ENCODE data around the gene HOXA13.

HOXA13 gene

GRCh38 chr7:27173956-27174873 is 25.7 kb downstream of the HOXA13 start, which contains the start of gene HOXA10:
TSS of gene HOXA10 (minus strand) at chr7:27174320. CDS start at chr7:27174306, 14 bp downstream.
- no peaks in the 10 kb centered on the region for H3K36me3 ChIP-seq (ENCODE audit: insufficient read depth, low read depth, low read length)
- H3K27ac ChIP-seq (ENCODE audit: low read length): no peak within 1 kb of the TSS
- peaks cover 100% of the 10 kb centered on the region for H3K27me3 ChIP-seq (ENCODE audit: insufficient read depth, low read length)
- no peak within 1 kb of the TSS for H3K4me3 ChIP-seq (ENCODE audit: low read length)
- H3K9me3 ChIP-seq (ENCODE audit: insufficient read depth, low read depth, low read length): peaks cover 16% of the 10 kb centered on the region
- H3K9ac ChIP-seq (ENCODE audit: low read depth, low read length): no peak within 1 kb of the TSS
- no peaks in the 10 kb centered on the region for H3K4me1 ChIP-seq (ENCODE audit: insufficient read depth, low read length)

- no peaks in the 10 kb centered on the region for H3K36me3 ChIP-seq (ENCODE audit: insufficient read depth, low read depth, low read length)
- H3K27ac ChIP-seq (ENCODE audit: low read length): no peak overlapping the region
- H3K9me3 ChIP-seq (ENCODE audit: insufficient read depth, low read depth, low read length): peaks cover 16% of the 10 kb centered on the region
- no peaks in the 10 kb centered on the region for H3K4me1 ChIP-seq (ENCODE audit: insufficient read depth, low read length)
- H3K4me3 ChIP-seq (ENCODE audit: low read length): no peak overlapping the region
- H3K9ac ChIP-seq (ENCODE audit: low read depth, low read length): no peak overlapping the region
- H3K27me3 ChIP-seq (ENCODE audit: insufficient read depth, low read length): peaks cover 100% of the 10 kb centered on the region
These were observed 26.4 kb downstream of the HOXA13 start for GRCh38 chr7:27173511-27173955.

- Histone ChIP-seq H3K4me3 (ENCODE audit: low read length) (no peak overlapping the region), H3K9ac (ENCODE audit: low read depth, low read length) (no peak overlapping the region), H3K27me3 (ENCODE audit: insufficient read depth, low read length) (peaks cover 100% of the 10 kb centered on the region), H3K9me3 (ENCODE audit: insufficient read depth, low read depth, low read length) (peaks cover 18% of the 10 kb centered on the region), H3K36me3 (ENCODE audit: insufficient read depth, low read depth, low read length) (no peaks in the 10 kb centered on the region), H3K4me1 (ENCODE audit: insufficient read depth, low read length) (no peaks in the 10 kb centered on the region), H3K27ac (ENCODE audit: low read length) (no peak overlapping the region)
These were observed 26.9 kb downstream of the HOXA13 start for GRCh38 chr7:27172823-27173510.

GRCh38 chr7:27172315-27172774 is 27.5 kb downstream of the HOXA13 start:
- H3K9ac ChIP-seq (ENCODE audit: low read depth, low read length): no peak overlapping the region
- H3K9me3 ChIP-seq (ENCODE audit: insufficient read depth, low read depth, low read length): peaks cover 22% of the 10 kb centered on the region
- no peak overlapping the region for H3K27ac ChIP-seq (ENCODE audit: low read length)
- no peaks in the 10 kb centered on the region for H3K4me1 ChIP-seq (ENCODE audit: insufficient read depth, low read length)
- H3K27me3 ChIP-seq (ENCODE audit: insufficient read depth, low read length): peaks cover 100% of the 10 kb centered on the region
- no peak overlapping the region for H3K4me3 ChIP-seq (ENCODE audit: low read length)
- no peaks in the 10 kb centered on the region for H3K36me3 ChIP-seq (ENCODE audit: insufficient read depth, low read depth, low read length)

- Histone ChIP-seq H3K27ac (ENCODE audit: low read length) (no peak overlapping the region), H3K36me3 (ENCODE audit: insufficient read depth, low read depth, low read length) (no peaks in the 10 kb centered on the region), H3K9ac (ENCODE audit: low read depth, low read length) (no peak overlapping the region), H3K4me3 (ENCODE audit: low read length) (no peak overlapping the region), H3K27me3 (ENCODE audit: insufficient read depth, low read length) (peaks cover 100% of the 10 kb centered on the region), H3K9me3 (ENCODE audit: insufficient read depth, low read depth, low read length) (peaks cover 23% of the 10 kb centered on the region), H3K4me1 (ENCODE audit: insufficient read depth, low read length) (no peaks in the 10 kb centered on the region)
These were observed 28.1 kb downstream of the HOXA13 start for GRCh38 chr7:27171637-27172314.

- Histone ChIP-seq H3K4me3 (ENCODE audit: low read length) (no peak overlapping the region), H3K9ac (ENCODE audit: low read depth, low read length) (no peak overlapping the region), H3K4me1 (ENCODE audit: insufficient read depth, low read length) (no peaks in the 10 kb centered on the region)
These were observed 28.6 kb downstream of the HOXA13 start for GRCh38 chr7:27171325-27171636.

GRCh38 chr7:27170426-27171324 is 29.2 kb downstream of the HOXA13 start:
- H3K27ac ChIP-seq (ENCODE audit: low read length): no peak overlapping the region
- no peaks in the 10 kb centered on the region for H3K4me1 ChIP-seq (ENCODE audit: insufficient read depth, low read length)
- no peaks in the 10 kb centered on the region for H3K36me3 ChIP-seq (ENCODE audit: insufficient read depth, low read depth, low read length)
- H3K4me3 ChIP-seq (ENCODE audit: low read length): no peak overlapping the region
- H3K9me3 ChIP-seq (ENCODE audit: insufficient read depth, low read depth, low read length): peaks cover 28% of the 10 kb centered on the region
- H3K27me3 ChIP-seq (ENCODE audit: insufficient read depth, low read length): peaks cover 100% of the 10 kb centered on the region
- no peak overlapping the region for H3K9ac ChIP-seq (ENCODE audit: low read depth, low read length)

More at GRCh38 chr7:27171325-27171636, 28.6 kb downstream of the HOXA13 start:
- Histone ChIP-seq H3K9me3 (ENCODE audit: insufficient read depth, low read depth, low read length) (peaks cover 28% of the 10 kb centered on the region), H3K27ac (ENCODE audit: low read length) (no peak overlapping the region), H3K27me3 (ENCODE audit: insufficient read depth, low read length) (peaks cover 100% of the 10 kb centered on the region), H3K36me3 (ENCODE audit: insufficient read depth, low read depth, low read length) (no peaks in the 10 kb centered on the region)

- Histone ChIP-seq H3K4me1 (ENCODE audit: insufficient read depth, low read length) (no peaks in the 10 kb centered on the region), H3K9me3 (ENCODE audit: insufficient read depth, low read depth, low read length) (peaks cover 27% of the 10 kb centered on the region; the same call in 1 of the 2 replicates), H3K36me3 (ENCODE audit: insufficient read depth, low read depth, low read length) (no peaks in the 10 kb centered on the region), H3K9ac (ENCODE audit: low read depth, low read length) (no peak overlapping the region), H3K27me3 (ENCODE audit: insufficient read depth, low read length) (peaks cover 100% of the 10 kb centered on the region), H3K4me3 (ENCODE audit: low read length) (no peak overlapping the region), H3K27ac (ENCODE audit: low read length) (no peak overlapping the region)
These were observed 30.0 kb downstream of the HOXA13 start for GRCh38 chr7:27169658-27170425.

GRCh38 chr7:27168265-27168947 is 31.5 kb downstream of the HOXA13 start:
- Histone ChIP-seq H3K36me3 (ENCODE audit: insufficient read depth, low read depth, low read length) (no peaks in the 10 kb centered on the region), H3K9me3 (ENCODE audit: insufficient read depth, low read depth, low read length) (peaks cover 34% of the 10 kb centered on the region; the same call in 1 of the 2 replicates), H3K27me3 (ENCODE audit: insufficient read depth, low read length) (peaks cover 100% of the 10 kb centered on the region), H3K27ac (ENCODE audit: low read length) (no peak overlapping the region), H3K4me3 (ENCODE audit: low read length) (no peak overlapping the region), H3K9ac (ENCODE audit: low read depth, low read length) (no peak overlapping the region), H3K4me1 (ENCODE audit: insufficient read depth, low read length) (no peaks in the 10 kb centered on the region)

GRCh38 chr7:27167916-27168264 is 32.0 kb downstream of the HOXA13 start:
- peaks cover 100% of the 10 kb centered on the region for H3K27me3 ChIP-seq (ENCODE audit: insufficient read depth, low read length)
- no peaks in the 10 kb centered on the region for H3K4me1 ChIP-seq (ENCODE audit: insufficient read depth, low read length)
- H3K27ac ChIP-seq (ENCODE audit: low read length): no peak overlapping the region
- no peak overlapping the region for H3K9ac ChIP-seq (ENCODE audit: low read depth, low read length)
- H3K9me3 ChIP-seq (ENCODE audit: insufficient read depth, low read depth, low read length): peaks cover 34% of the 10 kb centered on the region; the same call in 1 of the 2 replicates
- no peaks in the 10 kb centered on the region for H3K36me3 ChIP-seq (ENCODE audit: insufficient read depth, low read depth, low read length)
- no peak overlapping the region for H3K4me3 ChIP-seq (ENCODE audit: low read length)
